Left cardiac atrium (tissue), 4 donors: ENCODE measurements around the gene TXLNB. TPM values are rescaled to one million over a fixed set of nuclear protein-coding genes. Genes with fewer than 3 reads are reported as not detected.
A peak's percentile ranks its signal among the peaks of the same experiment; 100 is the strongest.

Source experiments
- ATAC-seq, 2 donors: fragments of 200-7000 bp; cut with Tn5 transposase; one replicate each; pipeline ENCODE4 v1.9.1; 2020; ENCODE audit warnings: mild to moderate bottlenecking in 2 of 2, moderate library complexity in 2 of 2
- DNase-seq: peaks from one replicate; pipeline ENCODE4 v3.0.0-alpha.2; 2020
- intact Hi-C, 2 donors: fragments of 100-400 bp; cut with DNase I; formaldehyde crosslinking; loops; one replicate each; pipeline versions ENCODE4 v1.14.1 to v1.15.1; 2022 to 2023
- long read RNA-seq: library from polyadenylated mRNA; unstranded; transcript quantifications from one replicate; pipeline ENCODE4 v2.0.0, GENCODE V29; 2021
- total RNA-seq, 2 donors: library from RNA; stranded (reverse); fragmentation: NEBNext Ultra II Directional; extraction: Animal tissue kit (Norgen Biotek cat#: 25700); gene quantifications; one replicate each; pipeline ENCODE4 v1.2.1, GENCODE V29; 2021
- donor health status: DM: no; HTN: yes; CAD: no.
- donor health status: DM: no; HTN: yes; CAD: no; lungs with severe emphysema.
- donor health status: DM: yes; HTN: yes; CAD: no.
- donor health status: Dilated cardiomyopathy.

The TXLNB gene
- 10 to 100 TPM; 52.4 to 60.4 TPM for total RNA-seq
- long read RNA-seq, full-length matches to known transcripts = 7 of 67 reads
- long read RNA-seq, partial matches to known transcripts = 48 of 67 reads
- long read RNA-seq, other reads (novel, unspliced or antisense) = 12 of 67 reads

GRCh38 chr6:139291813-139292619 is at the start of gene TXLNB:
Gene TXLNB (minus strand): TSS chr6:139291998. CDS start chr6:139288899, 3,099 bp downstream.
- ATAC-seq = peak; percentile 64 to 86
- intact Hi-C loops = loop anchor here in 1 of 2 donors (10.0 kb wide), 2 partner anchors 73 to 157 kb away; partner anchors contain the start of gene HECA

GRCh38 chr6:139341060-139341459 is 49.3 kb upstream of the TXLNB start:
- intact Hi-C loops = no loop called here
- no peak for ATAC-seq
- DNase-seq = no peak

More at GRCh38 chr6:139291813-139292619, at the start of gene TXLNB:
- peak; percentile 81 for DNase-seq

- DNase-seq = no peak
- intact Hi-C loops = no loop called here
- peak; percentile 62 to 84 for ATAC-seq
Measured at GRCh38 chr6:139338795-139339194, 47.0 kb upstream of the TXLNB start.

- ATAC-seq (peak in 1 of 2 donors; percentile 31), DNase-seq (peak; percentile 38)
- intact Hi-C loops = no loop called here
Measured at GRCh38 chr6:139337830-139338229, 46.0 kb upstream of the TXLNB start.

GRCh38 chr6:139337001-139337400 is 45.2 kb upstream of the TXLNB start:
- DNase-seq = no peak
- no peak for ATAC-seq
- intact Hi-C loops = no loop called here

GRCh38 chr6:139336488-139336887 is 44.7 kb upstream of the TXLNB start:
- DNase-seq (peak; percentile 40), ATAC-seq (no peak)
- intact Hi-C loops = no loop called here

GRCh38 chr6:139335447-139336210 is 43.8 kb upstream of the TXLNB start:
- ATAC-seq (no peak), DNase-seq (no peak)
- intact Hi-C loops = no loop called here

GRCh38 chr6:139334806-139335446 is 43.1 kb upstream of the TXLNB start:
- DNase-seq (no peak), ATAC-seq (peak; percentile 77 to 86)
- intact Hi-C loops = no loop called here

GRCh38 chr6:139330826-139331500 is 39.2 kb upstream of the TXLNB start:
- DNase-seq (no peak), ATAC-seq (no peak)
- intact Hi-C loops = no loop called here

- DNase-seq = no peak
- intact Hi-C loops = no loop called here
- ATAC-seq = no peak
Measured at GRCh38 chr6:139330306-139330705, 38.5 kb upstream of the TXLNB start.

GRCh38 chr6:139329224-139329623 is 37.4 kb upstream of the TXLNB start:
- DNase-seq (no peak), ATAC-seq (no peak)
- intact Hi-C loops = no loop called here

GRCh38 chr6:139327038-139327437 is 35.2 kb upstream of the TXLNB start:
- DNase-seq (no peak), ATAC-seq (no peak)
- intact Hi-C loops = no loop called here

GRCh38 chr6:139325686-139326085 is 33.9 kb upstream of the TXLNB start:
- intact Hi-C loops = no loop called here
- no peak for DNase-seq
- no peak for ATAC-seq

GRCh38 chr6:139325125-139325524 is 33.3 kb upstream of the TXLNB start:
- DNase-seq = no peak
- intact Hi-C loops = no loop called here

GRCh38 chr6:139324301-139324555 is 32.4 kb upstream of the TXLNB start:
- no peak for ATAC-seq
- no peak for DNase-seq
- intact Hi-C loops = no loop called here

More at GRCh38 chr6:139325125-139325524, 33.3 kb upstream of the TXLNB start:
- no peak for ATAC-seq

- ATAC-seq (peak; percentile 54 to 90), DNase-seq (peak; percentile 77)
- intact Hi-C loops = no loop called here
Measured at GRCh38 chr6:139323511-139324300, 31.9 kb upstream of the TXLNB start.

GRCh38 chr6:139320081-139320480 is 28.3 kb upstream of the TXLNB start:
- ATAC-seq (no peak), DNase-seq (no peak)
- intact Hi-C loops = no loop called here

GRCh38 chr6:139316622-139317317 is 25.0 kb upstream of the TXLNB start:
- no peak for ATAC-seq
- DNase-seq = no peak
- intact Hi-C loops = no loop called here
